SU-DHL-6 (cell line): ENCODE measurements around the gene KDM5C.

Source experiments
- H2AFZ ChIP-seq: fragments of 200-600 bp; sonication (generic); 2 replicates; pipeline ENCODE4 v1.6.1; 2014; ENCODE audit warnings: low read depth, mild to moderate bottlenecking, moderate library complexity, mixed read lengths, antibody characterized with exemption, low read length; ENCODE audit not compliant: severe bottlenecking
- H3F3A ChIP-seq: fragments of 200-600 bp; shearing (Covaris generic); 2 replicates; pipeline ENCODE4 v1.6.0; 2016; ENCODE audit warnings: antibody characterized with exemption, mild to moderate bottlenecking; ENCODE audit not compliant: insufficient read depth
- H3K27ac ChIP-seq: fragments of 200-600 bp; sonication (generic); 2 replicates; pipeline ENCODE4 v1.5.1; 2016; ENCODE audit warnings: low read depth, mild to moderate bottlenecking, low read length, moderate library complexity, mixed read lengths
- H3K27me3 ChIP-seq: fragments of 200-600 bp; sonication (generic), shearing (Covaris generic); 2 replicates; pipeline ENCODE4 v1.6.0; 2014; ENCODE audit warnings: mild to moderate bottlenecking, low read length
- H3K36me3 ChIP-seq: fragments of 200-600 bp; sonication (generic); 2 replicates; pipeline ENCODE4 v1.6.1; 2014; ENCODE audit warnings: mild to moderate bottlenecking, low read length, mixed read lengths
- H3K4me2 ChIP-seq: fragments of 300-600, 200-600 bp; shearing (Covaris generic), sonication (generic); 2 replicates; pipeline ENCODE4 v1.6.0; 2014; ENCODE audit warnings: low read length, low read depth, mild to moderate bottlenecking; ENCODE audit not compliant: poor library complexity, severe bottlenecking
- H3K4me3 ChIP-seq: fragments of 200-600 bp; sonication (generic); 2 replicates; pipeline ENCODE4 v1.5.1; 2014; ENCODE audit warnings: antibody characterized with exemption, low read length, mild to moderate bottlenecking, mixed read lengths; ENCODE audit not compliant: insufficient read depth, poor library complexity, severe bottlenecking
- H3K79me2 ChIP-seq: fragments of 200-600 bp; sonication (generic); 2 replicates; pipeline ENCODE4 v1.6.1; 2014; ENCODE audit warnings: mild to moderate bottlenecking, low read length, moderate library complexity; ENCODE audit not compliant: insufficient read depth
- H3K9ac ChIP-seq: fragments of 200-600 bp; sonication (generic); 2 replicates; pipeline ENCODE4 v1.7.0; 2014; ENCODE audit warnings: mild to moderate bottlenecking, low read length
- H3K9me2 ChIP-seq: fragments of 200-600 bp; sonication (generic); replicated peaks from 2 replicates; pipeline ENCODE4 v1.6.1; 2014; ENCODE audit warnings: low read length; ENCODE audit not compliant: insufficient read depth
- H3K9me3 ChIP-seq: fragments of 200-600 bp; sonication (generic); 2 replicates; pipeline ENCODE4 v1.6.1; 2014; ENCODE audit warnings: low read length, mixed read lengths; ENCODE audit not compliant: insufficient read depth
- H4K20me1 ChIP-seq: fragments of 200-600 bp; sonication (generic); 2 replicates; pipeline ENCODE4 v1.6.1; 2014; ENCODE audit warnings: low read depth, mild to moderate bottlenecking, antibody characterized with exemption, low read length, moderate library complexity, mixed read lengths
- CTCF ChIP-seq: fragments of 200-600 bp; sonication (generic); IDR thresholded peaks from one replicate; pipeline ENCODE4 v1.5.1; 2017; ENCODE audit warnings: antibody characterized with exemption, mild to moderate bottlenecking, low read length, moderate library complexity; ENCODE audit not compliant: insufficient read depth, poor library complexity, severe bottlenecking
- EZH2phosphoT487 ChIP-seq: fragments of 200-600 bp; sonication (generic), shearing (Covaris generic); conservative IDR thresholded peaks from 2 replicates; pipeline ENCODE4 v1.6.1; 2018; ENCODE audit warnings: mild to moderate bottlenecking, antibody characterized with exemption, low read length, moderate library complexity, mixed read lengths

KDM5C gene

GRCh38 chrX:53235566-53235965 is 10.6 kb upstream of the KDM5C start:
- Histone ChIP-seq H3K27me3 (no peaks in the 10 kb centered on the region), H3F3A (no peaks in the 10 kb centered on the region)

DNA sequence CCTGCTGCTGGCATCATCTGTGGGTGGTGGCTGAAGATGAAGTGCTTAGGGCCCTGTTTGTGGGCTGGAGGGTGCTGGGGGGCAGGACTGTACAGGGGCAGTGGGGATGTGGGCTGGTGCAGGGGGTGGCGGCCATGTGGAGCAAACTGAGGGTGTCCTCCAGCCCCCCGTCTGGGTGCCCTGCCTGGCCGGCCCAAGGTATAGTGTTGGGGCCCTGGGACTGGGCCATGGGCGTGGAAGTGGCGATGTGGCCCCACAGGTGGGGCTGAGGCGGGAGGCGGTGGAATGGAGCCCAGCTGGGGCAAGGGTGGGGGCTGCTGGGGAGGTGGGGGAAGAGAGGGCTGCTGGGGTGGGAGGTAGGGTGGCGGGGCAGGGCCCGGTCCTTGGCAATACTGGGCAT is 9.5 kb upstream of the KDM5C start:
- Histone ChIP-seq H3K9ac (no peak overlapping the region), H3K79me2 (no peaks in the 10 kb centered on the region), H3F3A (no peaks in the 10 kb centered on the region), H3K27ac (no peak overlapping the region), H2AFZ (no peak overlapping the region), H3K27me3 (no peaks in the 10 kb centered on the region), H3K36me3 (no peaks in the 10 kb centered on the region), H3K4me2 (no peak overlapping the region), H3K4me3 (no peak overlapping the region), H3K9me2 (no peaks in the 10 kb centered on the region), H3K9me3 (no peaks in the 10 kb centered on the region), H4K20me1 (no peaks in the 10 kb centered on the region)
- TF ChIP-seq CTCF = no peak
- no peak for TF ChIP-seq EZH2phosphoT487

More at GRCh38 chrX:53235566-53235965, 10.6 kb upstream of the KDM5C start:
- no peak for TF ChIP-seq CTCF
- no peak for TF ChIP-seq EZH2phosphoT487
- Histone ChIP-seq H3K4me2 (no peak overlapping the region), H3K4me3 (no peak overlapping the region), H2AFZ (no peak overlapping the region), H3K27ac (no peak overlapping the region), H3K79me2 (no peaks in the 10 kb centered on the region), H3K9me3 (no peaks in the 10 kb centered on the region), H3K9me2 (no peaks in the 10 kb centered on the region), H4K20me1 (no peaks in the 10 kb centered on the region), H3K36me3 (no peaks in the 10 kb centered on the region), H3K9ac (no peak overlapping the region)

DNA sequence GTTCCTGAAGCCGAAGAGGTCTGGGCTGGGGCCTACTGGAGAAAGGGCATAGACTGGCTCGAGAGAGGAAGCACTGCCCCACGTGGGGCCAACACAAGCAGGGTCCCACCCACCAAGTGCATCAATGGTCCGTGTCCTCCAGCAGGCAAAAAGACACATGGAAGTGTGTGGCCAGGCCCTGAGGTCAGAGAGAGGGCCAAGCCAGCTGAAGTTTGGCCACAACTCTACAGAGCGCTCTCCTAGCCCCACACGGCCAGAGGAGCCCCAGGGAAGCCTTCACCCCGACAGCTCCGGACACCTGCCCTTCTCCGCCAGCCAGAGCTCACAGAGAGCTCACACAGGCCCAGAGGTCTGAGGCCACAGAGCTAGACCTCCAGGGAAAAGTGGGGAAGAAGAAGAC is 8.5 kb upstream of the KDM5C start:
- TF ChIP-seq EZH2phosphoT487 (no peak), CTCF (no peak)
- no peaks in the 10 kb centered on the region for H3K9me2 ChIP-seq

DNA sequence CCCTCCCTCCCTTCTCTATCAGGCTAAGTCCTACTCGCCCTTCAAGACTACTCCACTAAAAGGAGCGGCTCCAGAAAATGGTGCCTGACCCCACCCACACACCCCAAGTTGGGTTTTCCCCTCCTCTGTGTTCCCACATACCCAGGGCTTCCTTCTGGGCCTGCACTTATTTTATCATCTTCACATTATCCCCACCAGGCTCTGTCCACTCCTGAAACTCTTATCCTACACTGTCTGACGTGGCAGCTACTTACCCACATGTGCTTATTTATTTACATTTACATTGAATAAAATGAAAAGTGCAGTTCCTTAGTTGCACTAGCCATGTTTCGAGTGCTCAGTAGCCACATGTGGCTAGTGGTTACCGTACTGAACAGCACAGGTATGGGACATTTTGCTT is 5.1 kb upstream of the KDM5C start:
- no peaks in the 10 kb centered on the region for H3F3A ChIP-seq
- no peak overlapping the region for H3K27ac ChIP-seq
- no peaks in the 10 kb centered on the region for H3K79me2 ChIP-seq
- no peaks in the 10 kb centered on the region for H3K9me3 ChIP-seq
- H4K20me1 ChIP-seq = no peaks in the 10 kb centered on the region
- no peak overlapping the region for H3K4me3 ChIP-seq
- no peak overlapping the region for H3K4me2 ChIP-seq
- H3K27me3 ChIP-seq = no peaks in the 10 kb centered on the region
- TF ChIP-seq EZH2phosphoT487 (no peak), CTCF (no peak)
- no peak overlapping the region for H3K9ac ChIP-seq
- H3K36me3 ChIP-seq = no peaks in the 10 kb centered on the region
- no peak overlapping the region for H2AFZ ChIP-seq
- no peaks in the 10 kb centered on the region for H3K9me2 ChIP-seq

More for the DNA sequence above, 8.5 kb upstream of the KDM5C start:
- Histone ChIP-seq H3K9ac (no peak overlapping the region), H3K9me3 (no peaks in the 10 kb centered on the region), H3K79me2 (no peaks in the 10 kb centered on the region), H3K4me3 (no peak overlapping the region), H3K4me2 (no peak overlapping the region), H2AFZ (no peak overlapping the region), H3F3A (no peaks in the 10 kb centered on the region), H3K36me3 (no peaks in the 10 kb centered on the region), H4K20me1 (no peaks in the 10 kb centered on the region), H3K27me3 (no peaks in the 10 kb centered on the region), H3K27ac (no peak overlapping the region)
